Neural cell (in vitro differentiated cells): ENCODE measurements around the gene COG1. TPM values are rescaled to one million over a fixed set of nuclear protein-coding genes. Genes with fewer than 3 reads are reported as not detected.

Experiments
- H2AFZ ChIP-seq: fragments of 200-600, 300-800 bp; sonication (generic), shearing (Covaris generic); 2 replicates; pipeline ENCODE4 v1.6.0; 2014; ENCODE audit warnings: low read depth, mild to moderate bottlenecking, antibody characterized with exemption, low read length, moderate library complexity
- H3F3A ChIP-seq: fragments of 200-600 bp; shearing (Covaris generic); 2 replicates; pipeline ENCODE4 v1.6.1; 2016; ENCODE audit warnings: mild to moderate bottlenecking, moderate library complexity, mixed read lengths, antibody characterized with exemption, low read length; ENCODE audit not compliant: insufficient read depth, poor library complexity, severe bottlenecking
- H3K27ac ChIP-seq: fragments of 200-600, 300-800 bp; sonication (generic), shearing (Covaris generic); 2 replicates; pipeline ENCODE4 v1.5.1; 2014; ENCODE audit warnings: mild to moderate bottlenecking, low read length, moderate library complexity
- H3K27me3 ChIP-seq: fragments of 300-800, 200-600 bp; sonication (generic), shearing (Covaris generic); 2 replicates; pipeline ENCODE4 v1.6.0; 2014; ENCODE audit warnings: mild to moderate bottlenecking, low read depth, low read length, moderate library complexity; ENCODE audit not compliant: insufficient read depth
- H3K36me3 ChIP-seq: fragments of 300-800, 200-600 bp; sonication (generic), shearing (Covaris generic); 2 replicates; pipeline ENCODE4 v1.5.1; 2014; ENCODE audit warnings: mild to moderate bottlenecking, antibody characterized with exemption, low read length, moderate library complexity; ENCODE audit not compliant: insufficient read depth
- H3K4me2 ChIP-seq: fragments of 300-800, 200-600 bp; sonication (generic), shearing (Covaris generic); 2 replicates; pipeline ENCODE4 v1.6.0; 2014; ENCODE audit warnings: mild to moderate bottlenecking, low read length
- H3K4me3 ChIP-seq: fragments of 300-800, 200-600 bp; sonication (generic), shearing (Covaris generic); 2 replicates; pipeline ENCODE4 v1.5.1; 2014; ENCODE audit warnings: mild to moderate bottlenecking, low read length, moderate library complexity
- H3K79me2 ChIP-seq: fragments of 200-600 bp; shearing (Covaris generic); replicated peaks from 2 replicates; pipeline ENCODE4 v1.6.0; 2014; ENCODE audit warnings: mild to moderate bottlenecking, low read length, moderate library complexity; ENCODE audit not compliant: insufficient read depth
- H3K9ac ChIP-seq: fragments of 300-800, 200-600 bp; sonication (generic), shearing (Covaris generic); 2 replicates; pipeline ENCODE4 v1.6.1; 2016; ENCODE audit warnings: mild to moderate bottlenecking, low read length, mixed read lengths
- H3K9me2 ChIP-seq: fragments of 200-600 bp; shearing (Covaris generic); 2 replicates; pipeline ENCODE4 v1.6.1; 2016; ENCODE audit warnings: mild to moderate bottlenecking, low read length, mixed read lengths; ENCODE audit not compliant: insufficient read depth
- H3K9me3 ChIP-seq: fragments of 200-600, 300-800 bp; sonication (generic), shearing (Covaris generic); 2 replicates; pipeline ENCODE4 v1.6.1; 2016; ENCODE audit warnings: mild to moderate bottlenecking, mixed run types, low read length, moderate library complexity, mixed read lengths
- H4K20me1 ChIP-seq: fragments of 200-600 bp; shearing (Covaris generic); 2 replicates; pipeline ENCODE4 v1.6.1; 2016; ENCODE audit warnings: mild to moderate bottlenecking, mixed run types; ENCODE audit not compliant: insufficient read depth
- EP300 ChIP-seq: fragments of 450-650 bp; conservative IDR thresholded peaks from 2 replicates; pipeline ENCODE4 v1.6.1; 2014; ENCODE audit warnings: antibody characterized with exemption, mild to moderate bottlenecking, moderate library complexity; ENCODE audit not compliant: poor library complexity, severe bottlenecking
- EZH2 ChIP-seq: fragments of 200-600, 300-800 bp; shearing (Covaris generic), sonication (generic); IDR thresholded peaks from 2 replicates; pipeline ENCODE4 v1.6.1; 2014; ENCODE audit warnings: antibody characterized with exemption, low read length, borderline replicate concordance, mild to moderate bottlenecking; ENCODE audit not compliant: insufficient read depth, poor library complexity, severe bottlenecking
- MXI1 ChIP-seq: fragments of 450-650 bp; conservative IDR thresholded peaks from 2 replicates; pipeline ENCODE4 v1.6.1; 2014; ENCODE audit warnings: antibody characterized with exemption, mild to moderate bottlenecking; ENCODE audit not compliant: poor library complexity, severe bottlenecking
- POLR2AphosphoS5 ChIP-seq: IDR thresholded peaks from 2 replicates; pipeline ENCODE4 v1.6.1; 2012
- RAD21 ChIP-seq: fragments of 450-650 bp; conservative IDR thresholded peaks from 2 replicates; pipeline ENCODE4 v1.6.1; 2014; ENCODE audit warnings: antibody characterized with exemption, mild to moderate bottlenecking, moderate library complexity
- SMC3 ChIP-seq: fragments of 450-650 bp; conservative IDR thresholded peaks from 2 replicates; pipeline ENCODE4 v1.6.1; 2014; ENCODE audit warnings: antibody characterized with exemption, mild to moderate bottlenecking, moderate library complexity; ENCODE audit not compliant: poor library complexity
- TAF1 ChIP-seq: IDR thresholded peaks from 2 replicates; pipeline ENCODE4 v1.6.1; 2012; ENCODE audit warnings: low read depth
- polyA plus RNA-seq: library from polyadenylated mRNA; depleted of rRNA; stranded (reverse); fragments of >200 nt; gene quantifications from 2 replicates; pipeline ENCODE4 v1.2.3, GENCODE V29; 2014
- TF ChIP-seq, protein P1 (sequence below): IDR thresholded peaks from 2 replicates; pipeline ENCODE4 v1.6.1; 2012; ENCODE audit warnings: borderline replicate concordance
- TF ChIP-seq, protein P2 (sequence below): fragments of 450-650 bp; IDR thresholded peaks from 2 replicates; pipeline ENCODE4 v1.5.1; 2014; ENCODE audit warnings: antibody characterized with exemption, mild to moderate bottlenecking, moderate library complexity; ENCODE audit not compliant: poor library complexity, severe bottlenecking

The COG1 gene
- polyA plus RNA-seq, 1 donor from 2014 or later, result 23.5 TPM

GRCh38 chr17:73210002-73210678 is 17.3 kb downstream of the COG1 start:
- H3K4me2 ChIP-seq, result no peak overlapping the region
- H3K27me3 ChIP-seq, result no peaks in the 10 kb centered on the region
- no peaks in the 10 kb centered on the region for H3K9me2 ChIP-seq
- no peaks in the 10 kb centered on the region for H3F3A ChIP-seq
- no peak overlapping the region for H3K4me3 ChIP-seq
- no peaks in the 10 kb centered on the region for H3K9me3 ChIP-seq
- H3K36me3 ChIP-seq, result no peaks in the 10 kb centered on the region
- no peak overlapping the region for H3K9ac ChIP-seq
- H3K27ac ChIP-seq, result no peak overlapping the region
- no peaks in the 10 kb centered on the region for H4K20me1 ChIP-seq
- H3K79me2 ChIP-seq, result no peaks in the 10 kb centered on the region
- TF ChIP-seq EZH2 (no peak), RAD21 (no peak)
- TF ChIP-seq, protein P1, sequence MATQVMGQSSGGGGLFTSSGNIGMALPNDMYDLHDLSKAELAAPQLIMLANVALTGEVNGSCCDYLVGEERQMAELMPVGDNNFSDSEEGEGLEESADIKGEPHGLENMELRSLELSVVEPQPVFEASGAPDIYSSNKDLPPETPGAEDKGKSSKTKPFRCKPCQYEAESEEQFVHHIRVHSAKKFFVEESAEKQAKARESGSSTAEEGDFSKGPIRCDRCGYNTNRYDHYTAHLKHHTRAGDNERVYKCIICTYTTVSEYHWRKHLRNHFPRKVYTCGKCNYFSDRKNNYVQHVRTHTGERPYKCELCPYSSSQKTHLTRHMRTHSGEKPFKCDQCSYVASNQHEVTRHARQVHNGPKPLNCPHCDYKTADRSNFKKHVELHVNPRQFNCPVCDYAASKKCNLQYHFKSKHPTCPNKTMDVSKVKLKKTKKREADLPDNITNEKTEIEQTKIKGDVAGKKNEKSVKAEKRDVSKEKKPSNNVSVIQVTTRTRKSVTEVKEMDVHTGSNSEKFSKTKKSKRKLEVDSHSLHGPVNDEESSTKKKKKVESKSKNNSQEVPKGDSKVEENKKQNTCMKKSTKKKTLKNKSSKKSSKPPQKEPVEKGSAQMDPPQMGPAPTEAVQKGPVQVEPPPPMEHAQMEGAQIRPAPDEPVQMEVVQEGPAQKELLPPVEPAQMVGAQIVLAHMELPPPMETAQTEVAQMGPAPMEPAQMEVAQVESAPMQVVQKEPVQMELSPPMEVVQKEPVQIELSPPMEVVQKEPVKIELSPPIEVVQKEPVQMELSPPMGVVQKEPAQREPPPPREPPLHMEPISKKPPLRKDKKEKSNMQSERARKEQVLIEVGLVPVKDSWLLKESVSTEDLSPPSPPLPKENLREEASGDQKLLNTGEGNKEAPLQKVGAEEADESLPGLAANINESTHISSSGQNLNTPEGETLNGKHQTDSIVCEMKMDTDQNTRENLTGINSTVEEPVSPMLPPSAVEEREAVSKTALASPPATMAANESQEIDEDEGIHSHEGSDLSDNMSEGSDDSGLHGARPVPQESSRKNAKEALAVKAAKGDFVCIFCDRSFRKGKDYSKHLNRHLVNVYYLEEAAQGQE, result no peak
- TF ChIP-seq, protein P2, sequence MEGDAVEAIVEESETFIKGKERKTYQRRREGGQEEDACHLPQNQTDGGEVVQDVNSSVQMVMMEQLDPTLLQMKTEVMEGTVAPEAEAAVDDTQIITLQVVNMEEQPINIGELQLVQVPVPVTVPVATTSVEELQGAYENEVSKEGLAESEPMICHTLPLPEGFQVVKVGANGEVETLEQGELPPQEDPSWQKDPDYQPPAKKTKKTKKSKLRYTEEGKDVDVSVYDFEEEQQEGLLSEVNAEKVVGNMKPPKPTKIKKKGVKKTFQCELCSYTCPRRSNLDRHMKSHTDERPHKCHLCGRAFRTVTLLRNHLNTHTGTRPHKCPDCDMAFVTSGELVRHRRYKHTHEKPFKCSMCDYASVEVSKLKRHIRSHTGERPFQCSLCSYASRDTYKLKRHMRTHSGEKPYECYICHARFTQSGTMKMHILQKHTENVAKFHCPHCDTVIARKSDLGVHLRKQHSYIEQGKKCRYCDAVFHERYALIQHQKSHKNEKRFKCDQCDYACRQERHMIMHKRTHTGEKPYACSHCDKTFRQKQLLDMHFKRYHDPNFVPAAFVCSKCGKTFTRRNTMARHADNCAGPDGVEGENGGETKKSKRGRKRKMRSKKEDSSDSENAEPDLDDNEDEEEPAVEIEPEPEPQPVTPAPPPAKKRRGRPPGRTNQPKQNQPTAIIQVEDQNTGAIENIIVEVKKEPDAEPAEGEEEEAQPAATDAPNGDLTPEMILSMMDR, result peak; percentile 34
- H2AFZ ChIP-seq, result no peak overlapping the region

DNA sequence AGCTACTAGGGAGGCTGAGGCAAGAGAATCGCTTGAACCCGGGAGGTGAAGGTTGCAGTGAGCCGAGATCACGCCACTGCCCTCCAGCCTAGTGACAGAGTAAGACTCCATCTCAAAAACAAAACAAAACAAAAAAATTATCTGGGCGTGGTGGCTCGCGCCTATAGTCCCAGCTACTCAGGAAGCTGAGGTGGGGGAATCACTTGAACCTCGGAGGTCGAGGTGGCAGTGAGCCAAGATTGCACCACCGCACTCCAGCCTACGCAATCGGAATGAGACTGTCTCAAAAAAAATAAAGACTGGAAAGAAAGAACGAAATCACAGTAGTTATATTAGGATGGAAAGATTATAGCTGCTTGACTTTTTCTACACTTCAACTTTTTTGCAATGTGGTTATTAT is 18.9 kb downstream of the COG1 start:
- Histone ChIP-seq H3K9me2 (no peaks in the 10 kb centered on the region), H3K27ac (no peak overlapping the region), H3F3A (no peaks in the 10 kb centered on the region), H2AFZ (no peak overlapping the region), H3K4me3 (no peak overlapping the region), H3K27me3 (no peaks in the 10 kb centered on the region), H3K4me2 (no peak overlapping the region), H3K79me2 (no peaks in the 10 kb centered on the region), H3K9me3 (no peaks in the 10 kb centered on the region), H3K9ac (no peak overlapping the region), H3K36me3 (no peaks in the 10 kb centered on the region), H4K20me1 (no peaks in the 10 kb centered on the region)
- TF ChIP-seq EP300, result no peak

- no peak overlapping the region for H2AFZ ChIP-seq
- no peak overlapping the region for H3K27ac ChIP-seq
- H4K20me1 ChIP-seq, result no peaks in the 10 kb centered on the region
- H3K4me3 ChIP-seq, result no peak overlapping the region
- no peaks in the 10 kb centered on the region for H3F3A ChIP-seq
- no peaks in the 10 kb centered on the region for H3K9me2 ChIP-seq
- H3K27me3 ChIP-seq, result no peaks in the 10 kb centered on the region
- H3K4me2 ChIP-seq, result no peak overlapping the region
- no peak overlapping the region for H3K9ac ChIP-seq
- TF ChIP-seq, protein P2, result no peak
- TF ChIP-seq EP300, result no peak
- no peak for TF ChIP-seq POLR2AphosphoS5
- TF ChIP-seq, protein P1, result no peak
- TF ChIP-seq MXI1, result no peak
- no peak for TF ChIP-seq SMC3
- TF ChIP-seq EZH2, result no peak
- no peak for TF ChIP-seq TAF1
- no peak for TF ChIP-seq RAD21
- H3K79me2 ChIP-seq, result no peaks in the 10 kb centered on the region
- no peaks in the 10 kb centered on the region for H3K9me3 ChIP-seq
- H3K36me3 ChIP-seq, result no peaks in the 10 kb centered on the region
Measured at GRCh38 chr17:73214008-73214407, 21.2 kb downstream of the COG1 start.
